GM12801 (cell line): ENCODE measurements around the gene PTPRK.

Source experiments
- CTCF ChIP-seq: IDR thresholded peaks from one replicate; pipeline ENCODE4 v1.5.1; 2011; ENCODE audit warnings: control low read depth; ENCODE audit not compliant: insufficient read length; ENCODE audit errors: extremely low read depth

Gene PTPRK

GRCh38 chr6:128047989-128048388 lies 472.4 kb downstream of the PTPRK start:
- no peak for TF ChIP-seq CTCF

GRCh38 chr6:128046033-128046432 lies 474.4 kb downstream of the PTPRK start:
- TF ChIP-seq CTCF = no peak

- TF ChIP-seq CTCF = no peak
These were observed 480.9 kb downstream of the PTPRK start for GRCh38 chr6:128039543-128039942.

- TF ChIP-seq CTCF = no peak
These were observed 483.4 kb downstream of the PTPRK start for GRCh38 chr6:128036808-128037570.

- TF ChIP-seq CTCF = no peak
These were observed 487.2 kb downstream of the PTPRK start for GRCh38 chr6:128033156-128033555.

- TF ChIP-seq CTCF = no peak
These were observed 488.4 kb downstream of the PTPRK start for GRCh38 chr6:128032042-128032441.

GRCh38 chr6:128029826-128030225 lies 490.6 kb downstream of the PTPRK start:
- TF ChIP-seq CTCF = no peak
